PC-9 (cell line): ENCODE results near the gene SSNA1. TPM values are rescaled to one million over a fixed set of nuclear protein-coding genes. Genes with fewer than 3 reads are reported as not detected.

Experiments used
- BruUV-seq: library from RNA; stranded (reverse); fragments of 400-500 nt; replicated peaks from 2 replicates; lab custom pipeline; 2021; lab: Mats Ljungman, UMichigan
- CTCF ChIA-PET: fragments of 300-600 bp; sonication (Branson Sonifier 250); formaldehyde crosslinking; loops from one replicate; lab custom pipeline; 2022; ENCODE audit warnings: antibody characterized with exemption; lab: Charles Lee
- POLR2A ChIA-PET: fragments of 300-600 bp; sonication (Branson Sonifier 250); formaldehyde crosslinking; loops from one replicate; lab custom pipeline; 2022; ENCODE audit warnings: antibody characterized with exemption; ENCODE audit not compliant: unreplicated experiment; lab: Charles Lee
- DNase-seq, 2 experiments: peaks; one replicate each; pipeline versions ENCODE4 v3.0.0 to v3.0.0-alpha.2; 2015 to 2022; ENCODE audit warnings: mixed read lengths in 1 of 2
- H2AFZ ChIP-seq: fragments of 200-600 bp; sonication (generic); 2 replicates; pipeline ENCODE4 v1.8.1; 2017; ENCODE audit warnings: antibody characterized with exemption
- H3F3A ChIP-seq: fragments of 200-600 bp; sonication (generic); 2 replicates; pipeline ENCODE4 v1.8.1; 2017; ENCODE audit warnings: antibody characterized with exemption, mild to moderate bottlenecking, low read depth; ENCODE audit not compliant: insufficient read depth
- H3K27ac ChIP-seq: fragments of 200-600 bp; sonication (generic); 2 replicates; pipeline ENCODE4 v1.6.1; 2016; ENCODE audit warnings: mixed run types
- H3K27me3 ChIP-seq: fragments of 200-600 bp; sonication (generic); 2 replicates; pipeline ENCODE4 v1.6.1; 2016; ENCODE audit warnings: low read depth, mixed run types; ENCODE audit not compliant: insufficient read depth
- H3K36me3 ChIP-seq: fragments of 200-600 bp; sonication (generic); 2 replicates; pipeline ENCODE4 v1.6.1; 2016; ENCODE audit warnings: low read depth, mixed run types
- H3K4me1 ChIP-seq: fragments of 200-600 bp; sonication (generic); replicated peaks from 2 replicates; pipeline ENCODE4 v1.6.1; 2016; ENCODE audit warnings: mixed run types; ENCODE audit not compliant: insufficient read depth
- H3K4me2 ChIP-seq: fragments of 200-600 bp; sonication (generic); 2 replicates; pipeline ENCODE4 v1.6.1; 2017; ENCODE audit warnings: mixed run types
- H3K4me3 ChIP-seq: fragments of 200-600 bp; sonication (generic); 2 replicates; pipeline ENCODE4 v1.6.1; 2016; ENCODE audit warnings: mixed run types
- H3K79me2 ChIP-seq: fragments of 200-600 bp; sonication (generic); 2 replicates; pipeline ENCODE4 v1.6.1; 2017; ENCODE audit warnings: low read depth, mixed run types
- H3K9me2 ChIP-seq: fragments of 200-600 bp; sonication (generic); 2 replicates; pipeline ENCODE4 v1.8.1; 2017; ENCODE audit warnings: mild to moderate bottlenecking; ENCODE audit not compliant: insufficient read depth
- H3K9me3 ChIP-seq: fragments of 200-600 bp; sonication (generic); 2 replicates; pipeline ENCODE4 v1.8.1; 2016; ENCODE audit warnings: low read depth; ENCODE audit not compliant: insufficient read depth
- H4K20me1 ChIP-seq: fragments of 200-600 bp; sonication (generic); 2 replicates; pipeline ENCODE4 v1.8.1; 2017; ENCODE audit not compliant: insufficient read depth
- EZH2 ChIP-seq: fragments of 200-600 bp; sonication (generic); IDR thresholded peaks from 2 replicates; pipeline ENCODE4 v1.8.0; 2017; ENCODE audit warnings: antibody characterized with exemption, low read depth
- intact Hi-C: fragments of 100-400 bp; cut with micrococcal nuclease; formaldehyde crosslinking; loops from one replicate; pipeline ENCODE4 v1.10.0; 2022; ENCODE audit not compliant: unreplicated experiment
- total RNA-seq: library from RNA; stranded (reverse); gene quantifications from 2 replicates; pipeline ENCODE4 v1.2.3, GENCODE V29; 2021
- TF ChIP-seq, protein P1 (sequence below): fragments of 200-600 bp; sonication (generic); conservative IDR thresholded peaks from 2 replicates; pipeline ENCODE4 v1.6.1; 2017; ENCODE audit warnings: mixed run types, antibody characterized with exemption, mild to moderate bottlenecking, moderate library complexity

The SSNA1 gene
- total RNA-seq, 1 experiment from 2014 or later = 98.7 TPM

DNA sequence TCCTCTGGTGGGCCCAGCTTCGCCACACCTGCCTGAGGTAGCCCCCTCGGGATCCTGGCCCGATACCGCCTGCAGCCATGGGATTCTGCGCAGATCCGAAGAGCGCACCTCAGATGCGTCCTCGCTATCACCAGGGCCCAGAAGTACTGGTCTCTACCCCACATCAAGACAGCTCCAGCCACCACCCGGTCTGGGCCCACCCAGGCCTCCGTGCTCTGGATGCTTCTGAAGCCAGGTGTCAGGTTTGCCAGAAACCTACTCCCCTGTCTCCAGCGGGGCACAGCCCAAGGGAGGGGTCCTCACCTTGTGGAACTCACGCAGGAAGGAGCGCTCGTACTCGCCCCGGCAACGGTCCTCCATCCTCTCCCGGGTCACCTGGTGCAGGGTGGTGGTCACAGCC lies 2.6 kb upstream of the SSNA1 start:
- H4K20me1 ChIP-seq = peaks cover 11% of the 10 kb centered on the region
- H3K9me3 ChIP-seq = no peaks in the 10 kb centered on the region
- H3K4me1 ChIP-seq = peaks cover 32% of the 10 kb centered on the region
- CTCF ChIA-PET = no interaction called here
- no peak overlapping the region for H2AFZ ChIP-seq
- no peaks in the 10 kb centered on the region for H3K27me3 ChIP-seq
- TF ChIP-seq, protein P1, sequence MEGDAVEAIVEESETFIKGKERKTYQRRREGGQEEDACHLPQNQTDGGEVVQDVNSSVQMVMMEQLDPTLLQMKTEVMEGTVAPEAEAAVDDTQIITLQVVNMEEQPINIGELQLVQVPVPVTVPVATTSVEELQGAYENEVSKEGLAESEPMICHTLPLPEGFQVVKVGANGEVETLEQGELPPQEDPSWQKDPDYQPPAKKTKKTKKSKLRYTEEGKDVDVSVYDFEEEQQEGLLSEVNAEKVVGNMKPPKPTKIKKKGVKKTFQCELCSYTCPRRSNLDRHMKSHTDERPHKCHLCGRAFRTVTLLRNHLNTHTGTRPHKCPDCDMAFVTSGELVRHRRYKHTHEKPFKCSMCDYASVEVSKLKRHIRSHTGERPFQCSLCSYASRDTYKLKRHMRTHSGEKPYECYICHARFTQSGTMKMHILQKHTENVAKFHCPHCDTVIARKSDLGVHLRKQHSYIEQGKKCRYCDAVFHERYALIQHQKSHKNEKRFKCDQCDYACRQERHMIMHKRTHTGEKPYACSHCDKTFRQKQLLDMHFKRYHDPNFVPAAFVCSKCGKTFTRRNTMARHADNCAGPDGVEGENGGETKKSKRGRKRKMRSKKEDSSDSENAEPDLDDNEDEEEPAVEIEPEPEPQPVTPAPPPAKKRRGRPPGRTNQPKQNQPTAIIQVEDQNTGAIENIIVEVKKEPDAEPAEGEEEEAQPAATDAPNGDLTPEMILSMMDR = no peak
- TF ChIP-seq EZH2 = no peak
- H3K36me3 ChIP-seq = no peaks in the 10 kb centered on the region
- H3K27ac ChIP-seq = no peak overlapping the region
- no peaks in the 10 kb centered on the region for H3K9me2 ChIP-seq
- POLR2A ChIA-PET = no interaction called here
- DNase-seq = no peak
- intact Hi-C loops = no loop called here
- H3K4me2 ChIP-seq = no peak overlapping the region
- H3K79me2 ChIP-seq = peaks cover 30% of the 10 kb centered on the region
- peaks cover 18% of the 10 kb centered on the region for H3F3A ChIP-seq
- no TSS peak for BruUV-seq
- H3K4me3 ChIP-seq = no peak overlapping the region

DNA sequence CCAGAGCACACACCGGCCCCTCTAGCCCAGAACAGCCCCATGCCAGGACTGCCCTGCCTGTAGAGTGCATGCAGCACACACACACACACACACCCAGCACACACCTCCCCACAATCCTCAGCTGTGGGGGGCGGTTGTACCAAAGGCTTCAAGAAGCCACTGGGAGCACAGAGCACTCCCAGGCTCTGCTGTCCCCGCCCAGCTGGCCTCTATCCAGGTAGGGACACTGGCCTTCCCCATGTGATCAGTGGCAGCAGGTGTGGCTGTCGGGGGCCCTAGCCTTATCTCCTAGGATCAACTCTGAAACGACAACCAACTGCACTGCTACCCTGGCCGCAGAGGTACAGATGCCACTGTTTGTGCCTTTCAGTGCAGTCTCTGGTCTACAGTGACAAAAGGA lies 2.1 kb upstream of the SSNA1 start:
- intact Hi-C loops = no loop called here
- no TSS peak for BruUV-seq

DNA sequence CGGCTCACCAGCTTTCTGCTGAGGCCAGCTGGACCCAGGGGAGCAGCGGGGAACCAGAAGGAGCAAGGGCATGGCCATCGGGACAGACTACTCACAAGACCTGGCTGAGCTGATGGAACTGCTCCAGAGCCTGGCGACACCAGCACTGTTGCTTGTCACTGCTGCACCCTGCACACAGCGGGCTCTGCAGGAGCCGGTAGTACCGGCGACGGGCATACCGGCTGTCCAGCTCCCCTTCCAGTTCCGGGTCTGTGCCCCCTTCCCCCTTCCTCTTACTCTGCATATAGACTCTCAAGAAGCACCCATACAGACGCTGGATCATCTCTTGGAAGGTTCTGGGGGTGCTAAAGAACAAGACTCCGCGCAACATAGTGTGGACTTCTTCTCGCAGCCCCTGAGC lies 1.1 kb upstream of the SSNA1 start:
- Histone ChIP-seq H3K79me2 (peaks cover 30% of the 10 kb centered on the region), H3F3A (peaks cover 18% of the 10 kb centered on the region), H3K4me3 (peak overlapping the region; percentile 97), H3K4me1 (peaks cover 33% of the 10 kb centered on the region), H3K27ac (no peak overlapping the region), H3K36me3 (no peaks in the 10 kb centered on the region), H3K4me2 (peak overlapping the region; percentile 92), H2AFZ (no peak overlapping the region), H3K9me3 (no peaks in the 10 kb centered on the region), H3K9me2 (no peaks in the 10 kb centered on the region), H3K27me3 (no peaks in the 10 kb centered on the region), H4K20me1 (peaks cover 11% of the 10 kb centered on the region)
- CTCF ChIA-PET = interaction anchor here (0.6 kb wide), 1 partner anchor 64 kb away, joined by 5 read pairs; no protein-coding TSS in a partner anchor
- POLR2A ChIA-PET = interaction anchor here (0.7 kb wide), 1 partner anchor 56 kb away, joined by 3 read pairs; no protein-coding TSS in a partner anchor
- no TSS peak for BruUV-seq
- TF ChIP-seq, protein P1 = no peak
- no peak for TF ChIP-seq EZH2
- no peak for DNase-seq
- intact Hi-C loops = no loop called here

More for the DNA sequence above, 2.1 kb upstream of the SSNA1 start:
- no peaks in the 10 kb centered on the region for H3K9me2 ChIP-seq
- TF ChIP-seq, protein P1 = no peak
- no peak for TF ChIP-seq EZH2
- ChIA-PET POLR2A (no interaction called here), CTCF (no interaction called here)
- H3K36me3 ChIP-seq = no peaks in the 10 kb centered on the region
- peak overlapping the region; percentile 92; the same call in 1 of the 2 replicates for H3K4me2 ChIP-seq
- H3F3A ChIP-seq = peaks cover 18% of the 10 kb centered on the region
- H3K27ac ChIP-seq = no peak overlapping the region
- peaks cover 11% of the 10 kb centered on the region for H4K20me1 ChIP-seq
- H3K27me3 ChIP-seq = no peaks in the 10 kb centered on the region
- peaks cover 33% of the 10 kb centered on the region for H3K4me1 ChIP-seq
- peaks cover 30% of the 10 kb centered on the region for H3K79me2 ChIP-seq
- H2AFZ ChIP-seq = no peak overlapping the region
- H3K9me3 ChIP-seq = no peaks in the 10 kb centered on the region
- no peak for DNase-seq
- no peak overlapping the region for H3K4me3 ChIP-seq
